ENCODE data around the gene BTBD16.

BTBD16 gene

GRCh38 chr10:122229666-122230065 is 41.4 kb upstream of the BTBD16 start:
- ChIA-PET POLR2A (no interaction called here), CTCF (no interaction called here)
- TF ChIP-seq, protein P1, sequence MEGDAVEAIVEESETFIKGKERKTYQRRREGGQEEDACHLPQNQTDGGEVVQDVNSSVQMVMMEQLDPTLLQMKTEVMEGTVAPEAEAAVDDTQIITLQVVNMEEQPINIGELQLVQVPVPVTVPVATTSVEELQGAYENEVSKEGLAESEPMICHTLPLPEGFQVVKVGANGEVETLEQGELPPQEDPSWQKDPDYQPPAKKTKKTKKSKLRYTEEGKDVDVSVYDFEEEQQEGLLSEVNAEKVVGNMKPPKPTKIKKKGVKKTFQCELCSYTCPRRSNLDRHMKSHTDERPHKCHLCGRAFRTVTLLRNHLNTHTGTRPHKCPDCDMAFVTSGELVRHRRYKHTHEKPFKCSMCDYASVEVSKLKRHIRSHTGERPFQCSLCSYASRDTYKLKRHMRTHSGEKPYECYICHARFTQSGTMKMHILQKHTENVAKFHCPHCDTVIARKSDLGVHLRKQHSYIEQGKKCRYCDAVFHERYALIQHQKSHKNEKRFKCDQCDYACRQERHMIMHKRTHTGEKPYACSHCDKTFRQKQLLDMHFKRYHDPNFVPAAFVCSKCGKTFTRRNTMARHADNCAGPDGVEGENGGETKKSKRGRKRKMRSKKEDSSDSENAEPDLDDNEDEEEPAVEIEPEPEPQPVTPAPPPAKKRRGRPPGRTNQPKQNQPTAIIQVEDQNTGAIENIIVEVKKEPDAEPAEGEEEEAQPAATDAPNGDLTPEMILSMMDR (IDR thresholded peaks at IDR 0.05; ENCODE audit: insufficient read depth, low read length, missing control alignments), result no peak
- DNase-seq (ENCODE audit: low read depth, low spot score), result no peak
- H3K4me3 ChIP-seq (ENCODE audit: low read depth, low read length), result no peak overlapping the region

- H3K4me3 ChIP-seq (ENCODE audit: low read depth, low read length), result no peak overlapping the region
- DNase-seq (ENCODE audit: low read depth, low spot score), result no peak
- TF ChIP-seq, protein P1 (IDR thresholded peaks at IDR 0.05; ENCODE audit: insufficient read depth, low read length, missing control alignments), result no peak
- CTCF ChIA-PET, result interaction anchor here (1.0 kb wide), 1 partner anchor 335 kb away, joined by 3 read pairs; no protein-coding TSS in a partner anchor
- POLR2A ChIA-PET, result no interaction called here
Observed at GRCh38 chr10:122230222-122230621, 40.9 kb upstream of the BTBD16 start.

DNA sequence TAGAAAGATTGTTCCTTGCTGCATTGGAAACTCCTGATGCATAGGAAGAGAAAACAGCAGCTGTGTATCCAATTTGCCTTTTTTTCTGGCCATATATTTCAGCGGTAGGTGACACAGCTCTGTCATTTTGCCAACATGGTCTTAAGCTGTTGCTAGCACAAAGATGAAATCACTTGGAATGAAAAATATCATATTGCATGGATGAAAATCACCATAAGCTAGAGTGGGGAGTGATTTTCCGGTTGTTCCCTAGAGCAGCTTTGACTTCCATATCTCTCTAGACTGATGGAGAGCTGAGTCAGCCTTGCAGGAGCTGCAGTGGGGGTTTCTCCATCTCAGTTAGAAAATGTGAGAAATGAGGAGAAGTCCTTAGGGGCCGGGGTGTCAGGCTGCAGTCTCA is 38.3 kb upstream of the BTBD16 start:
- CTCF ChIA-PET, result interaction anchor here (1.0 to 1.8 kb wide), 3 partner anchors 35 to 334 kb away, joined by 3 to 5 read pairs (median 3); no protein-coding TSS in a partner anchor
- DNase-seq (ENCODE audit: low read depth, low spot score), result peak; percentile 14
- no peak overlapping the region for H3K4me3 ChIP-seq (ENCODE audit: low read depth, low read length)
- TF ChIP-seq, protein P1 (IDR thresholded peaks at IDR 0.05; ENCODE audit: insufficient read depth, low read length, missing control alignments), result no peak
- POLR2A ChIA-PET, result no interaction called here

DNA sequence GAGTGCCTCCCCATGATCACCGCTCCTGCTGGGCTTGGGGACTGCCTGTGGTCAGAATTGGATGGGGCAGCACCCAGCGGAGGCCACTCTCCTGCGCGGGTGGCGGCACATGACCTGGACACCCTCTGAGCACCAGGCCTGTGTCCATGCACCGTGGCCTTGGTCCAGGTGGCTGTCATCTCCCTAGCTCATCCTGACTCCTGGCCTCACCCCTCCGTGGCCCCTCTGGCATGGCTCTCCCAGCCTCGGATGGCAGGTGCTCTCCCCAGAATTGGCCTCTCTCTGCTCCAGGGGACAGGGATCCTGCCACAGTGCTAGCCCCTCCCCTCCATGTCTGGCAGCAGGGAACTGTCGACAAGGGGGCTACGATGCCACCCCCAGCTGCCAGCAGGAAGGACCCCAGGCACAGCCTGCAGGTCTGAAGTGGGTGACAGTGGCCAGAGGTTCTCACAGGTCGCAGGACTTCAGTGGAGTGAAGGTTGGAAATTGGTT is 37.2 kb upstream of the BTBD16 start:
- ChIA-PET POLR2A (no interaction called here), CTCF (interaction anchor here (1.8 kb wide), 1 partner anchor 34 kb away, joined by 5 read pairs; no protein-coding TSS in a partner anchor)
- TF ChIP-seq, protein P1 (IDR thresholded peaks at IDR 0.05; ENCODE audit: insufficient read depth, low read length, missing control alignments), result no peak
- no peak for DNase-seq (ENCODE audit: low read depth, low spot score)
- H3K4me3 ChIP-seq (ENCODE audit: low read depth, low read length), result no peak overlapping the region

DNA sequence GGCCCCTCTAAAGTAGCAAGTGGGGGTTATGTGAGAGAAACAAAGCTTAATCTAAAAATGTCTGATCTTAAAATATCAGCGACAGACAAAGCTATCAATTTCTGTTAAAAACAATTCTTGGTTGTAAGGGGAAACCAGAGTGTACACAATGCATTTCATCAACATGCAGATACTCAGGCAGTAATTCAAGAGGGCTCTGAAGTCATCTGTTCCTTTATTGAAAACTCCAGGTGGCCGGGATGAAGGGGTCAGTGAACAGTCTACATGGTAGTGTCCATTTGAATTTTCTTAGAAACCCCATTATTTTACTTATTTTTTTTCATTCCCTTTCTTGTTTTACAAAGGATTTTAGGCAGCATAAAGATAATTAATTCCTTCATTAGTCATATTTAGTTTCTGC is 36.7 kb upstream of the BTBD16 start:
- TF ChIP-seq, protein P1 (IDR thresholded peaks at IDR 0.05; ENCODE audit: insufficient read depth, low read length, missing control alignments), result no peak
- POLR2A ChIA-PET, result no interaction called here
- no peak overlapping the region for H3K4me3 ChIP-seq (ENCODE audit: low read depth, low read length)
- CTCF ChIA-PET, result interaction anchor here (1.8 kb wide), 1 partner anchor 33 kb away, joined by 5 read pairs; no protein-coding TSS in a partner anchor
- DNase-seq (ENCODE audit: low read depth, low spot score), result no peak

DNA sequence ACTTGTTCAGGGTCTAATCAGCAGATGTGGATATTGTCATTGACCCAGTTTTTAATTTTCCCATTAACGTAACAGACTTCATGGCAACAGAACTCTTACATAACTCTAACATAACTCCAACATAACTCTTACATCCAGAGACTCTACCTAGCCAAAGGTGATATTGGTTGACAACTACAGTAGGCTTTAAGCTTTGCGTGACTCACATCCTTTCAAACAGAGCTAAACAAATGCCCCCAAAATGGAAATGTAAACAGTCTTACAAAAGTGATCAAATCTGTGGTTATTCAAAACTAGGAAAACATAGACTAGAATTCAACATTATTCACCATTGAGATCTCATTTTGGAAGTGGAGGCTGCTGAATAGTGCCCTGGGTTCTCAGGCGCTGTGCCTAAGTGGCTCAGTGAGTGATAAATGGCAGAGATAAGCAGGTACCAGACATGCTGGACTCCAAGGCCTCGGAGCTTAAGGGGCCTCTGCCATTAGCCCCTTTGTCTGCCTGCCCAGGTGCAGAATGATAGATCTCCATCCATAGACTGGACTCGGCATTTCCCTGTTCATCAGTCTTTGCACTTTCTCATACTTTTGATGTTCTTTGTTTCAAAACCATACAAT is 34.3 kb upstream of the BTBD16 start:
- POLR2A ChIA-PET, result no interaction called here
- H3K4me3 ChIP-seq (ENCODE audit: low read depth, low read length), result no peak overlapping the region
- TF ChIP-seq, protein P1 (IDR thresholded peaks at IDR 0.05; ENCODE audit: insufficient read depth, low read length, missing control alignments), result no peak
- CTCF ChIA-PET, result no interaction called here
- DNase-seq (ENCODE audit: low read depth, low spot score), result no peak
